Stimulated activated CD4-positive, alpha-beta T cell treated with anti-CD3 and anti-CD28 coated beads, TNF-alpha, amount 100 ng/mL, for 24 hours (primary cell): ENCODE measurements around the gene MORN3.
"Not testable (repeated sequence)": the region's sequence is repeated elsewhere in the genome, so short reads cannot be mapped to it uniquely, and the experiment has no call there.

Source experiments
- DNase-seq, 3 experiments: peaks; one replicate each; pipeline ENCODE4 v3.0.0-alpha.2; 2020; ENCODE audit warnings: low read depth in 3 of 3

Gene MORN3

DNA sequence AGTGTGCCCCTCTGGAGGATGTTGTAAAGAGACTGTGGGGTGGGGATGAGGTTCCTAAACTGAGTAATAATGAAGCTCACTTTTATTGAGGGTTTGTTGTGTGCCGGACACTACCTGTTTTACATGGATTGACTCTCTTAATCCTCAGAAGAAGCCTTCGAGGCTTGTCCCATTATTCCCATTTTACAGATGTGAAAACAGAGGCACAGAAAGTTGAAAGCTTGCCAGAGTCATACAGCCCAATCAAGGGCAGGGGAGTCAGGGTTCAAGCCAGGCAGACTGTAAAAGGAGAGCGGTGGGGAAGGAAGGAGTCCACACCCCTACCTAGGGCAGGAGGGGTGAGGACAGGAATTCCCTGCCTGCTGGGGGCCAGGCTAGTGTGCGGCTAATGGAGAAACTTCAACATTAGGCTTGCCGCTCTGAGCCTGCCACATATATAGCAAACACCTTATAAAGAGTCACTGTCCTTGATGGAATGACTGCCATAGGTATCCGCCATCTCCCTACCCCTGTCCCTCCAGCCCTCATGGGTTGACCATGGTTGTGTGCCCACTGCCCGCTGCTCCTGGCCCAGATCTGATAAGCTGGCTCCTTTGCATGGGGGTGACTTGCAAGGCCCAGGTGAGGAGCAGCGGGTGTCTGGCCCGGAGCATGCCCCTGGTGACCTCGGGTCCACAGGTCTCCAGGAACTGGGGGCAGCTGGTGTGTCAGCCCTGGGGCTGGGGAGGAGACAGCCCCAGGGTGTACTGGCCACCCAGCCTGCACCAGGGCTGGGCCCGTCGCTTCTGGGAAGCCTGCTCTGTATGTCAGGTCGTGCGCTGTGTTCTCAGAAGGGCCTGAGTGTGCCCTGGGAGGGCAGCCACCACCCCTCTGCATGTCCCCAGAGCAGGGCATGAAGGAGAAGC lies 30.9 kb downstream of the MORN3 start:
- no peak for DNase-seq

DNA sequence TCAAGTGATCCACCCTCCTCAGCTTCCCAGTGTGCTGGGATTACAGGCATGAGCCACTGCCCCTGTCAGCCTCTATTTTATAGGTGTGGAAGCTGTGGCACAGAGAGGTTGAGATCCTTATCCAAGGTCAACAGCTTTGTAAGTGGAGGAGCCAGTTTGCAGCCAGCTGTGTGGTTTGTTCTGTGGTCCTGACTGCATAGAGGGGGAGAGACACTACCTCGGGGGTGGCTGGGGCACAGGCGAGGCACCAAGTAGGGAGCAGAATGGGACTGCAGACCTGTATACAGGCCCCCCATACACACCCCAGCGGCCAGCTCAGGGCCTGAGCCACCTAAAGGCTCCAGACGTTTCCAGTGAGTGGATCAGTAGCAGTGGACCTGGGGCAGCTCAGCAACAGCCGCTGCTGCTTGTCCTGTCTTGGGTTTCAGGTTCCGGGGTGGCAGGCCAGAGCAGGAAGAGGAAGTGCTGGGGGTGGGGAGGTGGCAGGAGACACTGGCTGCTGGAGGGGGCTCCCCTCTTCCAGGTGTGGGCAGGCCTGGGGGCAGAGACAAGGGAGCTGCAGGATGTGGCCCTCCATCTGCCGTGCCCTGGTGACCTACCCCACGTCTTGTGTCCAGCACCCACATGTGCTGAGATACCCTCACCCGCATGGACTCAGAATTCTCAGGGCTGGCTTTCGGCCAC lies 32.1 kb downstream of the MORN3 start:
- DNase-seq, result peak in 1 of 3 experiments; percentile 54

GRCh38 chr12:121634836-121635235 lies 34.6 kb downstream of the MORN3 start:
- DNase-seq, result no peak

DNA sequence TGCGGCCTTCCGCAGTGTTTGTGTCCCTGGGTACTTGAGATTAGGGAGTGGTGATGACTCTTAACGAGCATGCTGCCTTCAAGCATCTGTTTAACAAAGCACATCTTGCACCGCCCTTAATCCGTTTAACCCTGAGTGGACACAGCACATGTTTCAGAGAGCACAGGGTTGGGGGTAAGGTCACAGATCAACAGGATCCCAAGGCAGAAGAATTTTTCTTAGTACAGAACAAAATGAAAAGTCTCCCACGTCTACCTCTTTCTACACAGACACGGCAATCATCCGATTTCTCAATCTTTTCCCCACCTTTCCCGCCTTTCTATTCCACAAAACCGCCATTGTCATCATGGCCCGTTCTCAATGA lies 35.6 kb downstream of the MORN3 start:
- DNase-seq, result not testable (repeated sequence)

DNA sequence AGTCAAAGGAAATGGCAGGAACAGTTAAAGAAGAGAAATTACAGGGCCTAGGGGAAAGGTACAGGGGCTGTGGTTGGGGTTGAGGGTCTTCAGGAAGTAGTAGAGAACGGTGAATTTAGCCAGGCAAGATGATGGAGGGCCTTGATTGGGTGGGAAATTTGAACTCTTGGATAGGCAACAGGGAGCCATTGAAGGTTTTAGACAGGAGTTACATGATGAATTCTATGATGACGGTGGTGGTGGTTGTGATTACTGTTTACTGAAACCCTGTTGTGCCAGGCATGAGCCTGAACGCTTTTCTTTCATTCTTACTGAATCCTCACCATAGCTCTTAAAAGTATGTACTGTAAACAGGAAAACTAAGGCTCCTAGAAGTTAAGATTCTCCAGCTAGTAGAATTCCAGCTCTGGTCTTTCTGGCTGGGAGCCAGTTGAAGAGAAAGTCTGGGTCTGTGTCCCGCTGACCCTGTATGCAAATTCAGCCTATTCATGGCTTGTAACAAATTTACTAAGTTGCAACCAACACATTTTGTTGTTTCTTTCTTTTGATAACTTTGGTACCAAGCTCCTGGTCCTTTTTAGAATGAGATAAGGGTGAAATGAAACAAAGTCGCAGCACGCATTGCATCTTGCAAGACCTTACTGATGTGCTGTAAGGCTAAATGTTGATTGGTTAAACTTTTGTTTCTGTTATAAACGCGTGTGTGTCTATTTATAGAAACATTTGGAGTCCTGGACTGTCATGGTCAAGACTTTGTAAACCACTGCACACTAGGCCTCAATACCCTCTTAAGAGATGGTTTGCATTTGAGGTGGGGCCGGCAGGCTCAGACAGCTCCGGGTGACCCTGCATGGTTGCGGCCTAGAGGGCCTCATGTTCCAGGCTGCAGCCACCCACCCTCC lies 37.1 kb downstream of the MORN3 start:
- DNase-seq, result no peak

DNA sequence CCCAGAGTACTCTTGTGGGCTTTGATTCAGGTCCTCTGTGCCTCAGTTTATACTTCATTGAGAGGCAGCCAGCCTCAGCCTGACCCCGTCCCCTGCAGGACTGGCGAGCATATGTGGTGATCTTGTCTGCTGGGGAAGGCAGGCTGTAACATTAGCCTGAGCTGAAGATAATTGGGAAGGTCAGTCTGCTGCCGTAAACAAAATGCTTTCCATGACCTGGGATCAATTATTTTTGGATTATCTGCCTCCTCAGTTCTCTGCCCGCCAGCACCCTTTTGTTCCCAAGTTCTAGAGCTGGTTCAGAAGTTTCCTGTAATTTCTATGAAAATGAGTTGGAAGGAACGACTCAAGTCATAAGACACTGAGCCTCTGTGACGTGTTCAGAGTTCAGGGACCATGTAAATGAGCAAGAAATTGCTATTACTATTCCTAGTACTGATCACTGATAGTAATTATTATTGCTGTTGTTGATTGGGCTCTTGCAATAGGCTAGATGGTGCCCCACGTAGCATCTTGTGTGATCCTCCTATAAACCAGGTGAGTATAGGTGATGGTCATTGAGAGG lies 38.6 kb downstream of the MORN3 start:
- DNase-seq, result no peak

DNA sequence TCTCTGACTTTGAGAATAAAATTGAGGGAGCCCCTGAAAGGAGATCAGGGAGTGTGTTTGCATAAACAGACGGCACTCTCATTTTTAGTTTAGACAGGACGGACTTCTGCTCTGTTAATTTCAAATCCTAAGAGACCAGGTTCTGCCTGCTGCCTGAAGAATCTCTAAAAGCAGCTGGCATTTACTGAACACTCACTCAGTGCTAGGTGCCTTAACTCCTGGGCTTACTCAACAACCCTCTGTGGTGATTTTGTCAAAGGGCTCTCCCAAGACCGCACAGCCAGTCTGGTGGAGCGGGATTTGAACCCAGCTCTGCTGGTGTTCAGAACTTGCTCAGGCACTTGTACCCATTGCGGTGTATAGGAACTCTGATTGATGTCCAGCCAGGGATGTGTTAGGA lies 40.9 kb downstream of the MORN3 start:
- no peak for DNase-seq

- no peak for DNase-seq
Observed at GRCh38 chr12:121628037-121628436, 41.4 kb downstream of the MORN3 start.

GRCh38 chr12:121626853-121627640 lies 42.4 kb downstream of the MORN3 start:
- DNase-seq, result peak; percentile 79 to 92 (median 80)

DNA sequence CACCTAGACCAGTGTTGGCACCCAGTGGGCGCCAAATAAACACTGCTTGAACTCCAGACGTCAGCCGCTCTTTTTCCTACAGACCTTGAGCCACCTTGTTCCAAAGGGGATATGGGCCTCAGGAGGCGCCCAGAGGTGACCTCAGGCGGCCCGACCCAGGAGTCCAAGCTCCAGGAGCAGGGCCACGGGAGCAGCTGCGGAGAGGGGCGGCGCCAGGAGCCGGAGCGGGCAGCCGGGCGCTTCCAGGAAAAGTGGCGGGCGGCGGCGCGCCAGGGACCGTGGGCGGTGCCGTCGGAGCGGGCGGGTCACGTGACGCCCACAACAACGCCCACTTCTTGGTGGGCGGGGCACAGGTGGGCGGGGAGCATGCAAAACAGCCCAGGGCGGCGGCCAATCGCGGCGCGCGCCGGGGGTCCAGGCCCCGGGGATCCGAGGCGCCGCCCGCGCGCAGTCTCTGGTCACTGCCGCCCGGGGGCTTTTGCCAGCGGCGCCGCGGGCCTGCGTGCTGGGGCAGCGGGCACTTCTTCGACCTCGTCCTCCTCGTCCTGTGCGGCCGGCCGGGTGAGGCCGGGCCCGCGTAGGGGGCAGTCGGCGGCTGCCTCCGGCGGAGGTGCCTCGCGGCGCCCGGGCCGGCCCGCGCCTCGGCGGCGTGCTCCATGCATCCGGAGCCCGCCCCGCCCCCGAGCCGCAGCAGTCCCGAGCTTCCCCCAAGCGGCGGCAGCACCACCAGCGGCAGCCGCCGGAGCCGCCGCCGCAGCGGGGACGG lies 43.2 kb downstream of the MORN3 start, which contains the start of gene ORAI1:
Gene ORAI1, plus strand, starts transcription at position 444 of the 766 bp plus-strand sequence.
- peak; percentile 84 to 97 (median 90) for DNase-seq

DNA sequence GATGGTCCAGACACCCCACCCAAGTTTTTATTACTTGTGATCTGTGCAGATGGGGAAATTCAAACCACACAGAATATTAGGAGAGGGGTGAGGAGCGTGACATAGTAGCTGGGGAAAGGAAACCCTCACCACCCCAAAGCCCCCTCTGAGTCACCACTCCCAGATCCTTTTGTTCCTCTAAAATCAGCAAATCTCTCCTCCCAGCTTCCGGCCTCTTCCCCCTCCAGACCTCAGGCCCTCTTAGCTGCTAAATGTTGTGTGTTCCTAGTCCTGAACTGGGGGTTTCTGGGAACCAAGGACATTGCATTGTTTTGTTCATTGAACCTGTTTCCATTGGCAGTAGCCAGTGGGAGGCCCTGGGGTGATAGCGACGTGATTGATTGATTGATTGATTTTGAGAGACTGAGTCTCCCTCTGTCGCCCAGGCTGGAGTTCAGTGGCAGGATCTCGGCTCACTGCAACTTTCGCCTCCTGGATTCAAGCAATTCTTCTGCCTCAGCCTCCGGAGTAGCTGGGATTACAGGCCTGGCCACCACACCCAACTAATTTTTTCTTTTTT lies 49.0 kb downstream of the MORN3 start:
- DNase-seq, result no peak

DNA sequence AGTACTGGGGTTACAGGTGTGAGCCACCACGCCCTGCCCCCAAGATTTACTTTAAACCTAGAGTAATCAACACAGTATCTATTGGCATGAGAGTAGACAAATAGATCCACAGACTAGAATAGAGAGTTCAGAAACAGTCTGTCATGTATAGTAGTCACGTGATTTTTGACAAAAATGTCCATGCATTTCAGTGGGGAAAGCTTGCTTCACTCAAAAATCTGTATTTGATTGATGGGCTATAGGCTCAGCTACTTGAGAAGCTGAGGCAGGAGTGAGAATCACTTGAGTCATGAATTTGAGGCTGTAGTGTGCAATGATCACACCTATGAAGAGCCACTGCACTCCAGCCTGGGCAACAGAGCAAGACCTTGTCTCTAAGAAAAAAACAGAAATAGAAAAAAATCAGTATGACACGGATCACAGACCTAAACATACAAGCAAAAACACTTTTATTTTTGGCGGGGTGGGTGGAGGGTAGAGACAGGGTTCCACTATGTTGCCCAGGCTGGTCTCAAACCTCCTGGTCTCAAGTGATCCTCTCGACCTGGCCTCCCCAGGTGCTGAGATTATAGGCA lies 50.7 kb downstream of the MORN3 start:
- no peak for DNase-seq

GRCh38 chr12:121614872-121615467 lies 54.5 kb downstream of the MORN3 start:
- no peak for DNase-seq

GRCh38 chr12:121613462-121613861 lies 56.0 kb downstream of the MORN3 start:
- no peak for DNase-seq

DNA sequence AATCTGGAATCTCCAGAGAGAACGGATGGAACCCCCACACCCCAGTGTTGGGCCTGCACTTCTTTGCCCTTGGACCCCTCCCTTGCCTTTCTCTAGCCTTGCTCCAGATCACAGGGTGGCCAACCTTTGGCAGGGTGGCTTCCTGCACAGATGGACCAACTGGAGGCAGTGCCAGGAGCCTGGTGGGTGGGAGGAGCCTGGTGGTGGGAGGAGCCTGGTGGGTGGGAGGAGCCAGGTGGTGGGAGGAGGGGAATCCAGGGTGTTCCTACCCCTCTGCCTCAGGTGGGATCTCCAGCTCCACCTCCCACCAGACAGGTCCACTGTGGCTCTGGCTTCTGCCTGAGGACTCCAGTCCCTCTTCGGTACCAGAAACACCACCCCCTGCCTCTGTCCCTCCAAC lies 58.1 kb downstream of the MORN3 start:
- peak in 1 of 3 experiments; percentile 38 for DNase-seq

GRCh38 chr12:121610239-121611149 lies 59.0 kb downstream of the MORN3 start:
- no peak for DNase-seq

DNA sequence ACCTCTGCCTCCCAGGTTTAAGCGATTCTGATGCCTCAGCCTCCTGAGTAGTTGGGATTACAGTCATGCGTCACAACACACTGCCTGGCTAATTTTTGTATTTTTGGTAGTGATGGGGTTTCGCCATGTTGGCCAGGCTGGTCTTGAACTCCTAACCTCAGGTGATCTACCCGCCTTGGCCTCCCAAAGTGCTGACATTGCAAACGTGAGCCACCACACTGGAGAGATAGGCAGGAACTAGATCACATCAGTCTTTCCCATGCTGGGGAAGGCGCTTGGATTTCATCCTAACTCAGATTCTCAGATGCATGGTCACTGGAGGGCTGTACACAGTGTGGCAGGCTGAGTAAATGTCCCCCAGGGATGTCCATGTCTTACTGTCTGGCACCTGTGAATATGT lies 61.2 kb downstream of the MORN3 start:
- DNase-seq, result no peak

DNA sequence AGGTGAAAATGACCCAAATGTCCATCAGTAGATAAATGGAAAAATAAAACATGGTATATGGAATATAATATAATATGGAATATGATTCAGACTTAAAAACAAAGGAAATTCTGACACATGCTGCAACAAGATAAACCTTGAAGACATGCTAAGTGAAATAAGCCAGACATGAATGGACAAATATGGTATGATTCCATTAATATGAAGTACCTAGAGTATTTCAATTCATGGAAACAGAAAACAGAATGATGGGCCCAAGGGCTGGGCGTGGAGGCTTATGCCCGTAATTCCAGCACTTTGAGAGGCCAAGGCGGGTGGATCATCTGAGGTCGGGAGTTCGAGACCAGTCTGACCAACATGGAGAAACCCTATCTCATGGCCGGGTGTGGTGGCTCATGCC lies 65.9 kb downstream of the MORN3 start:
- DNase-seq, result no peak
